HG03460 (cell line): ENCODE measurements around the gene SETD7.

Experiments used
- ATAC-seq: cut with Tn5 transposase; IDR thresholded peaks from one replicate; pipeline ENCODE4 v1.9.1; 2021; ENCODE audit not compliant: unreplicated experiment

SETD7 gene

GRCh38 chr4:139514382-139515059, 41.5 kb downstream of the SETD7 start:
- ATAC-seq: no peak

GRCh38 chr4:139511320-139511719, 44.7 kb downstream of the SETD7 start:
- ATAC-seq: no peak

- no peak for ATAC-seq
Measured at GRCh38 chr4:139509727-139510410, 46.1 kb downstream of the SETD7 start.

DNA sequence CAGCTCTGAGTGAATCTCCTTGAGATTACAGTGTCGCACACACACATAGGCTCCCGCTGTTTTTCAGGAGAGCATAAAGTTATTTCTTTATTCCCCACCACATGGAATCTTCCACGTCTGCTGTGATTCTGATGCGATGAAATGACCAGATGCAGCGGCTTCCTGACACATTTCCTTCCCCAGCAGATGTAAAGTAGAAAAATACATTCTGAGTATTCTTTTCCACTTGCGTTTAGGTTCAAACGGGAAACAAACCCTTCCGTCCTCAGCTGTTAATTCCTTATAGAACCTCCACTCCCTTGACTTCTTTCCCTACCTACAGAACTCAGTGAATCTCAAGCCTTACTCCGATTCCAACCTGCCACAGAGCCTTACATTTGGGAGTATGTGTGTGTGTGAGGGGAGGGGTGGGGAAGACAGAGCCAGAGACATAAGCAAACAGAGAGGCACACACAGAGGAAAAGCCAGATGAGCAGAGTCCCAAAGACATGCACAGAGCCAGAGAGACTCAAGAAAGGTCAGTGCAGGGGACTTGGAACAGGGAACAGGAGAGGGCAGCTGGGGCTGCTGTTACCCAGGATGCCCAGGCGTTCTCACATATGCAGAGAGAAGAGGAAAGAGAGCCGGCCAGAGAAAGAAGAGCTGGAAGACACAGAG, 47.3 kb downstream of the SETD7 start:
- ATAC-seq: no peak

GRCh38 chr4:139506774-139507173, 49.2 kb downstream of the SETD7 start:
- no peak for ATAC-seq

- ATAC-seq: no peak
Measured at GRCh38 chr4:139503622-139504166, 52.3 kb downstream of the SETD7 start.

GRCh38 chr4:139501927-139502899, 53.8 kb downstream of the SETD7 start:
- no peak for ATAC-seq

GRCh38 chr4:139501527-139501926, 54.5 kb downstream of the SETD7 start:
- no peak for ATAC-seq

DNA sequence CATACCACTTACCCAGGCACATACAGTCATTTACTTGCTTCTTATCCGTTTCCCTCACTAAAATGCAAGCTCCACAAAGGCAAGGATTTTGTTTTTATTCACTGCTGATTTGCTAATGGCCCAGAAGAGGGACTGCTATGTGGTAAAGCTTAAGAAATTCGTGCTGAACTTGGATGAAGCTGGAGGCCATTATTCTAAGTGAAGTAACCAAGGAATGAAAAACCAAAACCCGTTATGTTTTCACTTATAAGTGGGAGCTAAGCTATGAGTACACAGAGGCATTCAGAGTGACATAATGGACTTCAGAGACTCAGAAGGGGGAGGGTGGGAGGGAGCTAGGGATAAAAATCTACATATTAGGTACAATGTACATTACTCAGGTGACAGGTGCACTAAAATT, 54.9 kb downstream of the SETD7 start:
- no peak for ATAC-seq

- ATAC-seq: no peak
Measured at GRCh38 chr4:139499186-139499585, 56.8 kb downstream of the SETD7 start.

GRCh38 chr4:139493176-139493575, 62.8 kb downstream of the SETD7 start:
- ATAC-seq: no peak

- ATAC-seq: no peak
Measured at GRCh38 chr4:139492429-139492828, 63.6 kb downstream of the SETD7 start.

DNA sequence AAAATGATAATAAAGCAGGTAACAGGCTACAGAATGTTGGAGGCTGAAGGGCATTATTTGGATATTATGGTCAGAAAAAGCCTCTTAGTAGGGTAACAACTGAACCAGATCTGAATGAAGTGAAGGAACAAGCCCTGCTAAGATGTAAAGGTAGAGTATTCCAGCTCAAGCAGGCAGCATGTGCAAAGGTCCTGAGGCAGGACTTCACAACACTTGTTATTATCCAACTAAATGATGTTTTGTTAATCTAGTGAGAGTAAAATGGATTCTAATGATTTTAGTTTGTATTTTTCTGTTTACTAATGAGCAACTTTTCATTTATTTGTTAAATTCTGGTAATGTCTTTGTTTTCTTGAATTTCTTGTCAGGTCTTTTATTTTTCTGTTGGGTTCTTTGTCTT, 66.4 kb downstream of the SETD7 start:
- ATAC-seq: no peak

GRCh38 chr4:139488442-139488841, 67.6 kb downstream of the SETD7 start:
- ATAC-seq: no peak

DNA sequence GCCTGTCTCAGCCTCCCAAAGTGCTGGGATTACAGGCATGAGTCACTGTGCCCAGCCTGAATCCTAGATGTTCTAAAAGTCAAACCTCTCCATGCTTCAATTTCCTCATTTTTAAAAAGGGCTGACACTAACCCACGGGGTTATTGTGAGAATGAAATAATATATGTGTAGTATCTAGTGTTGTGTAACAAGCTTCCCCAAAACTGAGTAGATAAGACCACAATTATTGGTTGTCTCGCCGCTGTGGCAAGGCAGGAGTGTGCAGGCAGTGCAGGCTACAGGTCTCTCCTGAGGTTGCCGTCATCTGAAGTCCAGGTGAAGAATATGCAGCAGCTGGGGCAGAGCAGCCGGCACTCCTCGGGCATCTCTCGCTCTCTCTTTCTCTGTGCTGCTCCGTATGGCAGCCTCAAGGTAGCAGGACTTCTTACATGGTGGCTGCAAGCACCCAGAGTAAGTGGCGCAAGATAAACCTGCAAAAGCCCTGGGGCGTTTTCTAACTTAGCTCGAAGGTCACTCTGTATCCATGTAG, 71.2 kb downstream of the SETD7 start:
- ATAC-seq: no peak

GRCh38 chr4:139483000-139483399, 73.0 kb downstream of the SETD7 start:
- ATAC-seq: no peak

- no peak for ATAC-seq
Measured at GRCh38 chr4:139481465-139481864, 74.6 kb downstream of the SETD7 start.

GRCh38 chr4:139476363-139476762, 79.7 kb downstream of the SETD7 start:
- ATAC-seq: no peak

DNA sequence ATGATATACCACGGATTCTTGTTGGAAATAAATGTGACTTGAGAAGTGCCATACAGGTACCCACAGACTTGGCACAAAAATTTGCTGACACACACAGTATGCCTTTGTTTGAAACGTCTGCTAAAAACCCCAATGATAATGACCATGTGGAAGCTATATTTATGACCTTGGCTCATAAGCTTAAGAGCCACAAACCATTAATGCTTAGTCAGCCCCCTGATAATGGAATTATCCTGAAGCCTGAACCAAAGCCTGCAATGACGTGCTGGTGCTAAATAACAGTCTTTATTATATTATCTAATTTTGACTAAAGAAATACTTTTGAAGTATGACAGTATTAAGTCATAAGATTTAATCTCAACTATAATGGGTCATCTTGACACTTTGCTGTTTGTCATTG, 83.2 kb downstream of the SETD7 start:
- no peak for ATAC-seq

GRCh38 chr4:139470997-139471665, 84.9 kb downstream of the SETD7 start:
- ATAC-seq: no peak
